ENCODE measurements around the gene LAMA3.

Gene LAMA3

GRCh38 chr18:23661735-23662308 is 27.4 kb upstream of the LAMA3 start:
- no peak overlapping the region for H3K27ac Mint-ChIP-seq
- H3K36me3 Mint-ChIP-seq = no peaks in the 10 kb centered on the region
- H3K4me3 Mint-ChIP-seq = peak overlapping the region; percentile 85
- H3K9me3 Mint-ChIP-seq (ENCODE audit: low read depth) = no peaks in the 10 kb centered on the region
- peaks cover 28% of the 10 kb centered on the region for H3K4me1 Mint-ChIP-seq (ENCODE audit: low read depth)
- H3K27me3 Mint-ChIP-seq = peaks cover 18% of the 10 kb centered on the region

GRCh38 chr18:23662309-23663263 is 26.7 kb upstream of the LAMA3 start, which contains the start of gene ANKRD29:
Gene ANKRD29, minus strand, starts transcription at chr18:23662911. Its CDS starts 181 bp downstream, at chr18:23662730.
- peak within 1 kb of the TSS; percentile 92 for H3K4me3 Mint-ChIP-seq
- peaks cover 28% of the 10 kb centered on the region for H3K4me1 Mint-ChIP-seq (ENCODE audit: low read depth)
- H3K9me3 Mint-ChIP-seq (ENCODE audit: low read depth) = no peaks in the 10 kb centered on the region
- H3K36me3 Mint-ChIP-seq = no peaks in the 10 kb centered on the region
- H3K27ac Mint-ChIP-seq = peak within 1 kb of the TSS; percentile 28
- peaks cover 18% of the 10 kb centered on the region for H3K27me3 Mint-ChIP-seq

GRCh38 chr18:23664674-23665073 is 24.6 kb upstream of the LAMA3 start:
- Mint-ChIP-seq H3K27me3 (peaks cover 14% of the 10 kb centered on the region), H3K9me3 (ENCODE audit: low read depth) (no peaks in the 10 kb centered on the region), H3K36me3 (no peaks in the 10 kb centered on the region), H3K4me3 (no peak overlapping the region), H3K4me1 (ENCODE audit: low read depth) (peaks cover 26% of the 10 kb centered on the region), H3K27ac (no peak overlapping the region)

- H3K27me3 Mint-ChIP-seq = peaks cover 4% of the 10 kb centered on the region
- H3K4me1 Mint-ChIP-seq (ENCODE audit: low read depth) = peaks cover 14% of the 10 kb centered on the region
- H3K9me3 Mint-ChIP-seq (ENCODE audit: low read depth) = no peaks in the 10 kb centered on the region
- no peaks in the 10 kb centered on the region for H3K36me3 Mint-ChIP-seq
- H3K4me3 Mint-ChIP-seq = no peak overlapping the region
- no peak overlapping the region for H3K27ac Mint-ChIP-seq
These were observed 22.1 kb upstream of the LAMA3 start for GRCh38 chr18:23667114-23667513.

- H3K4me3 Mint-ChIP-seq = no peak overlapping the region
- H3K9me3 Mint-ChIP-seq (ENCODE audit: low read depth) = no peaks in the 10 kb centered on the region
- H3K4me1 Mint-ChIP-seq (ENCODE audit: low read depth) = peaks cover 6% of the 10 kb centered on the region
- H3K36me3 Mint-ChIP-seq = no peaks in the 10 kb centered on the region
- H3K27ac Mint-ChIP-seq = no peak overlapping the region
- peaks cover 2% of the 10 kb centered on the region for H3K27me3 Mint-ChIP-seq
These were observed 20.5 kb upstream of the LAMA3 start for GRCh38 chr18:23668731-23669130.

DNA sequence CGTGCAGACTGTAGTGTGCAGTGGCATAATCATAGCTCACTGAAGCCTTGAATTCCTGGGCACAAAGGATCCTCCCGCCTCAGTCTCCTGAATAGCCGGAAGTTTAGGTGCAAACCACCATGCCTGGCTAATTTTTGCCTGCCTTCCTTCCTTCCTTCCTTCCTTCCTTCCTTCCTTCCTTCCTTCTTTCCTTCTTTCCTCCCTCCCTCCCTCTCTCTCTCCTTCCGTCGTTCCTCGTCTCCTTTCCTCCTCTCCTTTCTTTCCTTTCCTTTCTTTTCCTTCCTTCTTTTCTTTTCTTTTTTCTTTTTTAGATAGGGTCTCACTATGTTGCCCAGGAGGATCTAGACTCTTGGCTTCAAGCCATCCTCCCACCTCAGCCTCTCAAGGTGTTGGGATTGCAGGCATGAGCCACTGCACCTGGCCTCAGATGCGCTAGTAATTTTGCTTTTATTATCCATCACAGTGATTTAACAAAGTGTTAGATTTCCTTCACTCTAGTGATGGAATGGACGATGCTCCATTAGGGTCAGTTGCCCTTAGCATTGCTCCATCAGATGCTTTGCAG is 20.0 kb upstream of the LAMA3 start:
- no peak overlapping the region for H3K4me3 Mint-ChIP-seq
- H3K27ac Mint-ChIP-seq = no peak overlapping the region
- H3K36me3 Mint-ChIP-seq = no peaks in the 10 kb centered on the region
- peaks cover 2% of the 10 kb centered on the region for H3K27me3 Mint-ChIP-seq
- peaks cover 6% of the 10 kb centered on the region for H3K4me1 Mint-ChIP-seq (ENCODE audit: low read depth)
- no peaks in the 10 kb centered on the region for H3K9me3 Mint-ChIP-seq (ENCODE audit: low read depth)

- Mint-ChIP-seq H3K27ac (no peak overlapping the region), H3K4me1 (ENCODE audit: low read depth) (peaks cover 3% of the 10 kb centered on the region), H3K27me3 (peaks cover 2% of the 10 kb centered on the region), H3K4me3 (no peak overlapping the region), H3K9me3 (ENCODE audit: low read depth) (no peaks in the 10 kb centered on the region), H3K36me3 (no peaks in the 10 kb centered on the region)
These were observed 19.3 kb upstream of the LAMA3 start for GRCh38 chr18:23669804-23670405.

DNA sequence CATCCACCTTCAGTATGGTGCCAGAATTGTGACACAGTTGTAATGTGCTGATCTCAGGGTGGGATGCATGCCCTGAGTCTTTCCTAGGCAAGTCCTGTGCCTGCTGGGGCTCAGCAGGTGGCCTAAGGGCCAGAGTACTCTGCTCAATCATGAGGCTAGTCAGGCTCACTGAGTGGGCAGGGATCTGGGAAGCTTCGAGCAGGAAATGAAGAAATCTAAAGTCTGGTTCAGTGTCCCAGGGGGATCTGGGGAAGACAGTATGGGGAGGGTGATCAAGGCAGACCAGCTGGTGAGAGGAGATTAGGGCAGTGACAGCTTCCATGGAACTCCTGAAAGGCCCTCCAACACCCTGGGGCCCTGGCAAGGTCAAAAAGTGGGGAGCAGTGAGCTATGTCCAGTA is 17.7 kb upstream of the LAMA3 start:
- Mint-ChIP-seq H3K4me1 (ENCODE audit: low read depth) (no peaks in the 10 kb centered on the region), H3K4me3 (no peak overlapping the region), H3K9me3 (ENCODE audit: low read depth) (no peaks in the 10 kb centered on the region), H3K27ac (no peak overlapping the region), H3K27me3 (peaks cover 2% of the 10 kb centered on the region), H3K36me3 (no peaks in the 10 kb centered on the region)

GRCh38 chr18:23673725-23674124 is 15.5 kb upstream of the LAMA3 start:
- H3K4me3 Mint-ChIP-seq = no peak overlapping the region
- H3K4me1 Mint-ChIP-seq (ENCODE audit: low read depth) = no peaks in the 10 kb centered on the region
- H3K27ac Mint-ChIP-seq = no peak overlapping the region
- H3K27me3 Mint-ChIP-seq = peaks cover 5% of the 10 kb centered on the region
- H3K36me3 Mint-ChIP-seq = no peaks in the 10 kb centered on the region
- H3K9me3 Mint-ChIP-seq (ENCODE audit: low read depth) = no peaks in the 10 kb centered on the region

DNA sequence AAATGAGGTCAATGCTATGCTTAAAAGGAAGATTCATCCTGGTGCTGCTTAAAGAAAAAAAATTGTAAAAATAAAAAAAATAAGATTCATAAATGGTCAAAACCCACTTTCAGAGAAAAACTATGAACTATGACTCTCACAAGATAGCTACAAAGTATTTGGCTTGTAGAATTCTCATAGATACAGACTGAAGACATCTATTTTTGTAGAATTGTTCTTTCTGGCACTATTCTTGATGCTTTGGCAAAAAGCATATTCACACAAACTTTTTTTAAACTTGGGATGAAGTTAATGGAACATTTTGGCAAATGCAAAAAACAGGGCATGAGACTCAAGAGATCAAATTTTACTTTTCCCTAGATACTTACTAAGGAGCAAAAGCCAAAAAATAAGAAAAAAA is 14.0 kb upstream of the LAMA3 start:
- Mint-ChIP-seq H3K4me3 (no peak overlapping the region), H3K27ac (no peak overlapping the region), H3K4me1 (ENCODE audit: low read depth) (no peaks in the 10 kb centered on the region), H3K27me3 (peaks cover 9% of the 10 kb centered on the region), H3K9me3 (ENCODE audit: low read depth) (no peaks in the 10 kb centered on the region), H3K36me3 (no peaks in the 10 kb centered on the region)

- no peaks in the 10 kb centered on the region for H3K36me3 Mint-ChIP-seq
- peaks cover 13% of the 10 kb centered on the region for H3K27me3 Mint-ChIP-seq
- no peak overlapping the region for H3K27ac Mint-ChIP-seq
- H3K9me3 Mint-ChIP-seq (ENCODE audit: low read depth) = no peaks in the 10 kb centered on the region
- H3K4me3 Mint-ChIP-seq = no peak overlapping the region
- no peaks in the 10 kb centered on the region for H3K4me1 Mint-ChIP-seq (ENCODE audit: low read depth)
These were observed 13.4 kb upstream of the LAMA3 start for GRCh38 chr18:23675896-23676295.

DNA sequence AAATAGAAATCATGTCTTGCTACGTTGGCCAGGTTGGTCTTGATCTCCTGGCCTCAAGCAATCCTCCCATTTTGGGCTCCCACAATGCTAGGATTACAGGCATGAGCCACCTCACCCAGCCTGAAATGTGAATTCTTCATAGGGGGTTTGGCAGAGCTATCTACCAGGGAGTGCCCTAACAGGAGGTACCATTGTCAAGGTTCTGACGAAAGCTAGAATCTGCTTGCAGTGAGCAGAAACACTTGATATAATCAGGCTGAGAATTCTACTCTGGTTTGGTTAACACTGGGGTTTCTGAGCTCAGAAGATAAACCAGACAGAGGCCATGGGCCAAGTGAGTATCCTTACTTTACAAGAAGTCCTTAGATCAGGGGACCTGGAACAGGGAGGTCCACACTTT is 7.2 kb upstream of the LAMA3 start:
- Mint-ChIP-seq H3K36me3 (no peaks in the 10 kb centered on the region), H3K27me3 (peaks cover 18% of the 10 kb centered on the region), H3K4me3 (no peak overlapping the region), H3K27ac (no peak overlapping the region), H3K9me3 (ENCODE audit: low read depth) (no peaks in the 10 kb centered on the region), H3K4me1 (ENCODE audit: low read depth) (no peaks in the 10 kb centered on the region)

DNA sequence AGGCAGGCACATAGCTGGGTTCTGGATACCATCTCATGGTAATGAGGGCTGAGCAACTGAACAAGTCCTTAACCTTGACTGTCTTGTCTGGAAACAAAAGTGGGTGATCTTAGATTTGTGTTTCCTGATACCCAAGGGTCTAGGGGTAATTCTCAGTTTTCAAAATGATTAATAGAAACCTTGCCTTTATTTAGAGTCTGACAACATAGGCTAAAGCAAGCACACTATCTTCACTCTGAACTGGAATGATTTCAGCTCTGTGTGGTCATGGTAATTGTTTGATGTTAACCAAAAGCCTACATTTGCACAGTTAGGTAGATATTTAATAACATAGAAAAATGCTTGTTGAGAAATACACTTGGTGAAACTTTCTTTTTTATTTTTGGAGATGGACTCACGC is 6.8 kb upstream of the LAMA3 start:
- H3K4me1 Mint-ChIP-seq (ENCODE audit: low read depth) = no peaks in the 10 kb centered on the region
- no peaks in the 10 kb centered on the region for H3K36me3 Mint-ChIP-seq
- peaks cover 17% of the 10 kb centered on the region for H3K27me3 Mint-ChIP-seq
- no peaks in the 10 kb centered on the region for H3K9me3 Mint-ChIP-seq (ENCODE audit: low read depth)
- no peak overlapping the region for H3K4me3 Mint-ChIP-seq
- no peak overlapping the region for H3K27ac Mint-ChIP-seq

DNA sequence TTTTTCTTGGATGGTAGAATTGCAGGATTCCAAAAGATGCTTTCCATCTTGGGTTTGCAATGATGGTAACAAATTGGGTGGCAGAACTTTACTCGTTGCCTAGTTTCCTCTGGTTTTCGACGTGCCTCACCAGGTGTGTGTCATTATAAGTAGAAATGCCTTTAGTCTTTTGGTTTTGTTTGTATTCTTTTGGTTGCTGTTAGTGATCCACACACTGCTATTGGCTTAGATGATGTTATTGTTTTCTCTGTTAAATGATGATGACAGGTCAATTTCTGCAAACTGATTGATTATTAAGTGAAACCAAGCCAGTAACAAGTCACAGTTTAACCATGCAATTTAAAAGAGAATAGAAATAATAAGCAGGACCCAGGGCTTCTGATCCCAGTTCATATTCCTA is 6.1 kb upstream of the LAMA3 start:
- H3K4me1 Mint-ChIP-seq (ENCODE audit: low read depth) = no peaks in the 10 kb centered on the region
- peaks cover 17% of the 10 kb centered on the region for H3K27me3 Mint-ChIP-seq
- H3K27ac Mint-ChIP-seq = no peak overlapping the region
- H3K9me3 Mint-ChIP-seq (ENCODE audit: low read depth) = no peaks in the 10 kb centered on the region
- no peaks in the 10 kb centered on the region for H3K36me3 Mint-ChIP-seq
- no peak overlapping the region for H3K4me3 Mint-ChIP-seq

DNA sequence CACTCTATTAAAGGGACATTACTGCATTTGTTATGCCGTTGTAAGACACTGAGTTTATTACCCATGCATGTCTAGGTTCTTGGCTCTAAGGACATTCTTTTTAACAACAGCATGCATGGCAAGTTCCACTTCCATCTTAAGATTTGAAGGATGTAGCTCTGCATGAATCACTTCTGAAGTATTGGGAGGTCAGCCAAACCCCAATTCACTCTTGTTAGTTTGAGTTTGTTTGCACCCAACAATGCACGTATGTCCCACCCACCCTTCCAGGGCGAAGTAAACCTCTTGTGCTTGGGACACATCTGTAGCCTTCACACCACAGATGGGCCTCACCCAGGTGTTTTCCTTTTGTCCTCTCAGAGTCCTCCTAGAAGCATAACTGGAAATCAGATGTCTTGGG is 5.6 kb upstream of the LAMA3 start:
- Mint-ChIP-seq H3K27me3 (peaks cover 21% of the 10 kb centered on the region), H3K36me3 (no peaks in the 10 kb centered on the region), H3K4me3 (no peak overlapping the region), H3K27ac (no peak overlapping the region), H3K4me1 (ENCODE audit: low read depth) (peaks cover 2% of the 10 kb centered on the region), H3K9me3 (ENCODE audit: low read depth) (no peaks in the 10 kb centered on the region)
